ENCODE data around the gene WDR90.
A peak's percentile ranks its signal among the peaks of the same experiment; 100 is the strongest.

WDR90 gene

DNA sequence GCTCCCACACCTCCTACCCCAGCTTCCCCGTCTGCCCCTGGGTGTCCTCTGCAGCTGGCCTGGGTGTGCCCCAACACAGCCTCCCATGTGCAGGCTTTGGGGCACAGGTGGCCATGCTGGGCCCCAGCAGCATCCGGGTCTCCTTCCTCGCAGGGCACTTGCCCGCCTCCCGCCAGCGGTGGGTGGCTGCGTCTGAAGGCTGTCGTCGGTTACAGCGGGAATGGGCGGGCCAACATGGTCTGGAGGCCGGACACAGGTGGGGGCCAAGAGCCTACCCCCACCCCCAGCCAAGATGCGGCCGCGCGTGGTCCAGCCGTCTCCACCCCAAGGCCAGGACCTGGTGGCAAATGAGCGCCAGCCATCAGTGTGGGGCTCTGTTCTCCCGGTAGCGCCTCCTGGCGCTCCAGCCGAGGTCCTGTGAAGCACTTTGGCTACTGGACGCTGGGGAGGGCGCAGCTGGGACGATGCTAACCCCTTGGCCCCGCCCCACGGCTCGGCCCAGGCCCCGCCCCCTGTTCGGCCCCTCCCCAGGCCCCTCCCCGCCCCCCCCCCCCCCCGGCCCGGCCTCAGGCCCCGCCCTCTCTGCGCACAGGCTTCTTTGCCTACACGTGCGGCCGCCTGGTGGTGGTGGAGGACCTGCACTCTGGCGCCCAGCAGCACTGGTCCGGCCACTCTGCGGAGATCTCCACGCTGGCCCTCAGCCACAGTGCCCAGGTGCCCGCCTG lies 11.5 kb downstream of the WDR90 start:
- DNase-seq (ENCODE audit: low spot score), result peak; percentile 96

DNA sequence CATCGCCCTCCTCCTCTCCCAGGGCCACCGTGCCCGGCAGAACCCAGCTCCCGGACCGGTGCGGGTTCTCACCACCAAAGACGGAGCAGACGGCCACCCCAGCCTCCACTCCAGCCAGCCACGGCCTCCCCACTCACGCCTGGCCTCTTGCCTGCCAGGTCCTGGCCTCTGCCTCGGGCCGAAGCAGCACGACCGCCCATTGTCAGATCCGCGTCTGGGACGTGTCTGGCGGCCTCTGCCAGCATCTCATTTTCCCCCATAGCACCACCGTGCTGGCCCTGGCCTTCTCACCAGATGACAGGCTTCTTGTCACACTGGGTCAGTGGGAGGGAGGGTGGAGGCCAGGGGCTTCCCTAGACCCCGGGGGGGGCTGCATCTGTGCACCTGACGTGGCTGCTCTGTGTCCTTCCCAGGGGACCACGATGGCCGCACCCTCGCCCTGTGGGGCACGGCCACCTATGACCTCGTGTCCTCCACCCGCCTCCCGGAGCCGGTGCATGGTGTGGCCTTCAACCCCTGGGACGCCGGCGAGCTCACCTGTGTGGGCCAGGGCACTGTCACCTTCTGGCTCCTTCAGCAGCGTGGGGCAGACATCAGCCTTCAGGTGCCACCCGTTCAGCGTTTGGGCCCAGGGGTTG lies 12.1 kb downstream of the WDR90 start:
- DNase-seq (ENCODE audit: low spot score), result no peak

DNA sequence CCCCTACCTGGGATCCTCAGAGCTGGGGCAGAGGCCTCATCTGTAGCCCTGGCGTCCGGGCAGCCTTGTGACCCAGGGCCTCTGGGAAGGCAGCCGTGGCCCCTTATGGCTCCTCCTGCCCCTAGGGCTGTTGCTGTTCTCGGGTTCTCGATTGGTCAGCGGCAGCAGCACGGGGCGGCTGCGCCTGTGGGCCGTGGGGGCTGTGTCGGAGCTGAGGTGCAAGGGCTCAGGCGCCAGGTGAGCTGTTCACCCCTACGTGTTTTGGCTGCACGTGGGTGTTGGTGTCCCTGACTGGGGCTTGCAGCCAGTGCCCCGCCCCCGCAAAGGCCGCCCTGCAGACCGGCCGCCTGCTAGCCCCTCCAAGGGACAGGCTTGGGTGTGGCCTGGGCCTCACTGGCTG lies 12.9 kb downstream of the WDR90 start:
- DNase-seq (ENCODE audit: low spot score), result no peak

DNA sequence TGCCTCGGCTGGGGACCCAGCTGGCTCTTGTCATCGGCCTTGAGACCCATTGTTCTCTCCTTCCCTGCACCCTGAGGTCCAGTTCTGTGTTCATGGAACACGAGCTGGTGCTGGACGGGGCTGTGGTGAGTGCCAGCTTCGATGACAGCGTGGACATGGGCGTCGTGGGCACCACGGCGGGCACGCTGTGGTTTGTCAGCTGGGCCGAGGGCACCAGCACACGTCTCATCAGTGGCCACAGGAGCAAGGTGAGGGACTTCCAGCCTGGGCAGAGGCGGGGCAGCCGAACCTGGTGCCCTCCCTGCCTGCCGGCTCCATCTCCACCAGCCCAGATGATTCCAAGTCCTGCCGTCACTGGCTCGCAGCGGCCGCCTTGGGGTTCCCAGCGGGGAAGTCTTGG lies 13.4 kb downstream of the WDR90 start:
- DNase-seq (ENCODE audit: low spot score), result no peak

DNA sequence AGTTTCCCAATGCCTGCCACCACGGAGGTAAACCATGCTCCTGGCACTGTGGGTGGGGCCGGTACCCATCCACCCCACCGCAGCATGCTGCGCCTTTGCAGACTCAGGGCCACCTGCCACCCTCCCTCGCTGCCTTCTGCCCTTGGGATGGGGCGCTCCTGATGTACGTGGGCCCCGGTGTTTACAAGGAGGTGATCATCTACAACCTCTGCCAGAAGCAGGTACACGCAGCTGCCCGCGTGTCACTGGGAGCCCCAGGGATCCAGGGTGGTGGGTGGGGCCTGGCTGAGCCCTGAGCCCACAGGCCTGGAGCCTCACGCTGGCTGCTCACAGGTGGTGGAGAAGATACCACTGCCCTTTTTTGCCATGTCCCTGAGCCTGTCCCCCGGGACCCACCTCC lies 17.4 kb downstream of the WDR90 start:
- DNase-seq (ENCODE audit: low spot score), result no peak

DNA sequence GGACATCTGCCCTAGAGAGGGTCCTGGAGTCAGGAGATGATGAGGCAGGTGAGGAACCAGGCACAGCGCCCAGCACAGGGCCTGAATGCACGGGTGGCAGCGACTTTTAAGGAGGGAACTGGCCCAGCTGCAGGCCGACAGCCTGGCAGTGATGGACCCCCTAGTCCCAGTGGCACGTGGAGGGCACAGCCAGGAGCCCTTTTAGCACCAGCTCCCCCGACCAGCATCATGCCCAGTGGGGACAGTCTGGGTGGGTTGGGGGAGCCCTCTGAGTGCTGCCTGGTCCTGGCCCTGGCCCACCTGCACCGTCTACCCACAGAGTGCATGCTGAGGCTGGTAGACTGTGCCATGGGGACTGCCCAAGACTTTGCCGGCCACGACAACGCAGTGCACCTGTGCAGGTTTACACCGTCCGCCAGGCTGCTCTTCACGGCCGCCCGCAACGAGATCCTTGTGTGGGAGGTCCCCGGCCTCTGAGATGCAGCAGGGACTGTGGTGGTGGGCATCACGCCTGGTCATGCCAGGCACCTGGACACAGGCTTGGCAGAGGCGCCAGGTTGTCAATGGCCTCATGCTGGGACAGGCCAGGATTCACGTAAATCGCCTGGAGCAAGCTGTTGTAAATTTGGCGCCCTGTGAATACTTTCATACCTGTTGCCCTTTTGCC lies 18.1 kb downstream of the WDR90 start:
- DNase-seq (ENCODE audit: low spot score), result no peak

DNA sequence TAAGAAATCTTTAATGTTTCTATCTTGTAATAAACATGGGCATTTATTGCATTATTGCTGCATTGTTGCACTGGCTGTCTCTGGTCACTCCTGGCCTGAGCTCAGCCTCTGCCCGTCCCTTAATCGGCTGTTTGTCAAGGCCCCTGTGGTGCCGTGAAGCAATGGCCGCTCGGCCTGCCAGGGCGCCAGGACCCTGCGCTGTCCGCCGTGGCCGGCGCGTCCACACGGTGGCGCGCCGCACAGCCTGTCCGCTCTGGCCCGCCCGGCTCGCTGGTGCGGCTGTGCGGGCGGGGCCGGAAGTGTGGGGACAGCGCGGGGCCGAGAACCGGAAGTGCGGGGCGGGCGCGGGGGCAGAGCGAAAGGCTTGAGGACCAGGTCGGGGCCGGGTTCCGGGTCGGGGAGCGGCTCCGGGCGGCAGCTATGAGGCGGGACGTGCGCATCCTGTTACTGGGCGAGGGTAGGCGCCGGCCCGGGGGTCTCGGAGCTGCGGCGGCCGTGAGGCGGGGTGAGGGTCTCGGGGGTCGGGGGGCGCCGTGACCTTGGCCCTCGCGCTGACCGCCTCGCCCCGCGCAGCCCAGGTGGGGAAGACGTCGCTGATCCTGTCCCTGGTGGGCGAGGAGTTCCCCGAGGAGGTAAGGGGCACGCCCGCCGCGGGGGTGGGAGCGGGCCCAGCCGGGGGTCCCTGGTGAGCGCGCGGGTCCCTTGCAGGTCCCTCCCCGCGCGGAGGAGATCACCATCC lies 18.8 kb downstream of the WDR90 start, which contains the start of gene RHOT2:
RHOT2 (plus strand) TSS at position 353 of the 739 bp plus-strand sequence; CDS start at position 421, 68 bp downstream.
- peak; percentile 92 for DNase-seq (ENCODE audit: low spot score)

DNA sequence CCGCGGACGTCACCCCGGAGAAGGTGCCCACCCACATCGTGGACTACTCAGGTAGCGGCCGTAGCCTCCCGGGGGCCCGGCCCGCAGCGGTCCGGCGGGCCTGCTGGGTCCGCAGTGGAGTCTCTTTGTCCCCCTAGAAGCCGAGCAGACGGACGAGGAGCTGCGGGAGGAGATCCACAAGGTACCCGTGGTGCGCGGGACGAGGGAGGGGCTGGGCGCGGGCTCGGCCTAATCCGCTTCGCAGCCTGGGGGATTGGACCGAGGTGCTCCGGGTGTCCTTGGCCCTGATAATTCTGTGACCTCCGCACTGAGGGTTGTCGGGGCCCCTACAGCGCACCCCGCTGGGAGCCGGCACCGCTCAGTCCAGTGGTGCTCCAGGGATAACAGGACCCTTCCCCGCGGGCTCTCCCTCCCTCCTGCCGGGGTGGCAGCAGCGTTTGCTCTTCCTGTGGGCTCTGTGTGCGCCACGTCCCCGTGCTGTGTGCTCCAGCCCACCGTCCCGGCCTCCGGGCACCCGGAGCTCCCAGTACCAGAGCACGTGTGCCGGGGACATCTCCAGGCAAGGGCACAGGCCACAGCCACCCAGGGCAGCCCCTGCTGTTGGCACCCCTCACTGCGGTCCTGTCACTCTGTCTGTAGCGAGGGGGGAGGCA lies 19.5 kb downstream of the WDR90 start:
- DNase-seq (ENCODE audit: low spot score), result no peak

DNA sequence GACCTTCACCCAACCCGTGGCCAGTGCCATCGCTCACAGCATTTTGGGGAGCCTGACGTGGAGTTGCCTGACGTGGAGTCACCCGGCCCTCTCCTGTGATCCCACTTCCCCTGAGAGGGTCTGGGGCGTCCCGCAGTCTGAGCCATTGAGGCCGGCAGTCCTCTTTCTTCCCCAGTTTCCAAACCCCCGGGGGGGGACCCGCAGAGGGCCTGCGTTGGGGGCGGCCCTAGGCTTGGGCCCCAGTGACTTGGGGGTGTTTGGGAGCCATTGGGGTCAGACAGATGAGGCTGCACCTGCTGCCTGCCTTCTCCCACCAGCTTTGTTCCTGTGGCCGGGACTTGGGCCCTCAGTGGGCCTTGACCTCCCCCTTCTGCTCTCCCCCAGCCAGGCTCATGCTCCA lies 20.5 kb downstream of the WDR90 start:
- DNase-seq (ENCODE audit: low spot score), result no peak

DNA sequence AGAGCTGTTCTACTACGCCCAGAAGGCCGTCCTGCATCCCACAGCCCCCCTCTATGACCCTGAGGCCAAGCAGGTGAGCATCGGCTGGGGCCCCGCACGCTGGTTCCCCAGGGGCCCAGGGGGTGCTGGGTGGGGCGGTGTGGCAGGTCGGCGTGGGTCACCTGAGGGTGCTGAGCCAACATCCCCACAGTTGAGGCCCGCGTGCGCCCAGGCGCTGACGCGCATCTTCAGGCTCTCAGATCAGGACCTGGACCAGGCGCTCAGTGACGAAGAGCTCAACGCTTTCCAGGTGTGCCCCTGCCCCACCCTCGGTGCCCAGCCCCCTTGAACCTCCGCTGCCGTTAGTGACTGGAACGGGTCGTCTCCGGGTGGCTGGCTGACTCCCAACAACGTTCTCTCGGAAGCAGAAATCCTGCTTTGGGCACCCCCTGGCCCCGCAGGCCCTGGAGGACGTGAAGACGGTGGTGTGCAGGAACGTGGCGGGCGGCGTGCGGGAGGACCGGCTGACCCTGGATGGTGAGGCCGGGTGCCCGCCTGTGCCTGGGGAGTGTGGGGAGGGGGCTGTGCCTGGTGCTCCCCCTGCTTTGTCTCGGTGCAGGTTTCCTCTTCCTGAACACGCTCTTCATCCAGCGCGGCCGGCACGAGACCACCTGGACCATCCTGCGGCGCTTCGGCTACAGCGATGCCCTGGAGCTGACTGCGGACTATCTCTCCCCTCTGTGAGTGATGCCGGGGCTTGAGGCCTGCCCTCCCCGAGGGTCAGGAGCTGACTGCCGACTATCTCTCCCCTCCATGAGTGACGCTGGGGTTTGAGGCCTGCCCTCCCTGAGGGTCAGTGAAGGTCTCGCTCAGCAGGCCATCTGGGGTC lies 21.6 kb downstream of the WDR90 start:
- DNase-seq (ENCODE audit: low spot score), result no peak

DNA sequence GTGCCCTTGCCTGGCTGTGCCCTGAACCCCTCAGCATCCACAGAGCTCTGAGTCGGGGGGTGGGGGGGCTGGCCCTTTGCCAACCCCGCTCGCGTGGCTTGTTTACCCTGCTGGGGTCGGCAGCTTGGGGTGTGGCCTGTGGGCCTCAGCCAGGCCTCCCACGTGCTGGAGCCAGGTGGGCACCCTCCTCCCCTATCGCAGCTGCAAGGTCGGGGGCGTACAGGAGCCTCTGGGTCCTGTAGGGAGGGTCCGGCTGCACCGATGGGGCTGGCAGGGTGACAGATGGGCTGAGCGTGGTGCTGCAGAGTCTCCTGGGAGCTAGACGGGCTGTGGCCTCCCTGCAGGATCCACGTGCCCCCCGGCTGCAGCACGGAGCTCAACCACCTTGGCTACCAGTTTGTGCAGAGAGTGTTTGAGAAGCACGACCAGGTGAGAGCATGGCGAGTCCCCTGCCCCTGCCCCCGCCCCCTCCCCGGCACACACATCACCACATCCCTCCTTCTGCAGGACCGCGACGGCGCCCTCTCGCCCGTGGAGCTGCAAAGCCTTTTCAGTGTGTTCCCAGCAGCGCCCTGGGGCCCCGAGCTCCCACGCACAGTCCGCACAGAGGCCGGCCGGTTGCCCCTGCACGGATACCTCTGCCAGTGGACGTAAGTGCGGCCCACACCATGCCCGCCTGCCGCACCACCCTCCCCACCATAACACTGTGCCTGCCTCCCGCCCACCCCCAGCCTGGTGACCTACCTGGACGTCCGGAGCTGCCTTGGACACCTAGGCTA lies 22.4 kb downstream of the WDR90 start:
- DNase-seq (ENCODE audit: low spot score), result no peak

DNA sequence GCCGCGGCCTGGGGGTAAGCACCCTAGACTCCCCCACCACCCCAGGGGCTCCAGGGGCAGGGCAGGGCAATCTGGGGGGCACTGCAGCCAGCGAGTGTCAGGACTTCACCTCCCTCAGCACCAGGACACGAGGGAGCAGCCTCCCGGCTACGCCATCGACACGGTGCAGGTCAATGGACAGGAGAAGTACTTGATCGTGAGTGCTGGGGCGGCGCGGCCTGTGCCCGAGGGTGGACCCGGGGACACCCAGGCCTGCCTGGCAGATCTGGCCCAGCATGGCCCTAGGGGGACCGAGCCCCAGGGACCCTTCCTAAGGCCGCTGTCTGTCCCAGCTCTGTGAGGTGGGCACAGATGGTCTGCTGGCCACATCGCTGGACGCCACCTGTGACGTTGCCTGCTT lies 23.2 kb downstream of the WDR90 start:
- no peak for DNase-seq (ENCODE audit: low spot score)

DNA sequence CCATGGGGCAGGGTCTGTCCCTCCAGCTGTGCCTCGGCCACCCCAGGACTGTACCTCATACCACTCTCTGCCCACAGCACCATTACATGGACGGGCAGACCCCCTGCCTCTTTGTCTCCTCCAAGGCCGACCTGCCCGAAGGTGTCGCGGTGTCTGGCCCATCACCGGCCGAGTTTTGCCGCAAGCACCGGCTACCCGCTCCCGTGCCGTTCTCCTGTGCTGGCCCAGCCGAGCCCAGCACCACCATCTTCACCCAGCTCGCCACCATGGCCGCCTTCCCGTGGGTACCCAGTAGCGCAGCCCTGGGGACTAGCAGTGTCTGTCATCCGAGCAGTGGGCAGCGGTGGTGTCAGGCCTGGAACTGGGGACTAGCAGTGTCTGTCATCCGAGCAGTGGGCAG lies 23.7 kb downstream of the WDR90 start:
- DNase-seq (ENCODE audit: low spot score), result no peak

DNA sequence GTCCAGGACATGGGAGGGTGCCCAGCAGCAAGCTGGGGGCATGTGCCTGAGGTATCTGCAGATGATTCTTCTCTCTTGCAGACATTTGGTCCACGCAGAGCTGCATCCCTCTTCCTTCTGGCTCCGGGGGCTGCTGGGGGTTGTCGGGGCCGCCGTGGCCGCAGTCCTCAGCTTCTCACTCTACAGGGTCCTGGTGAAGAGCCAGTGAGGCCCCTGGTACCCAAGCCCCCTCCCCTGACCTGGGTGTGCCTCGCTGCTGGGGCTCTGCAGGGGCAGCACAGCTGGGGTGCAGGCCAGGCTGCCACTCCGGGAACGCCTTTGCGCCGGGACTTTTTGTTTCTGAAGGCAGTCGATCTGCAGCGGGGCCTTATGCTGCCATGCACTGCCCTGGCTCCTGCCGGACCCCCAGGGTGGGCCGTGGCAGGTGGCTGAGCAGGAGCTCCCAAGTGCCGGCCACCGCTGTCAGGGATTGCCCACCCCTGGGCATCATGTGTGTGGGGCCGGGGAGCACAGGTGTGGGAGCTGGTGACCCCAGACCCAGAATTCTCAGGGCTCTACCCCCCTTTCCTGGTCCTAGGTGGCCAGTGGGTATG lies 24.3 kb downstream of the WDR90 start:
- no peak for DNase-seq (ENCODE audit: low spot score)

DNA sequence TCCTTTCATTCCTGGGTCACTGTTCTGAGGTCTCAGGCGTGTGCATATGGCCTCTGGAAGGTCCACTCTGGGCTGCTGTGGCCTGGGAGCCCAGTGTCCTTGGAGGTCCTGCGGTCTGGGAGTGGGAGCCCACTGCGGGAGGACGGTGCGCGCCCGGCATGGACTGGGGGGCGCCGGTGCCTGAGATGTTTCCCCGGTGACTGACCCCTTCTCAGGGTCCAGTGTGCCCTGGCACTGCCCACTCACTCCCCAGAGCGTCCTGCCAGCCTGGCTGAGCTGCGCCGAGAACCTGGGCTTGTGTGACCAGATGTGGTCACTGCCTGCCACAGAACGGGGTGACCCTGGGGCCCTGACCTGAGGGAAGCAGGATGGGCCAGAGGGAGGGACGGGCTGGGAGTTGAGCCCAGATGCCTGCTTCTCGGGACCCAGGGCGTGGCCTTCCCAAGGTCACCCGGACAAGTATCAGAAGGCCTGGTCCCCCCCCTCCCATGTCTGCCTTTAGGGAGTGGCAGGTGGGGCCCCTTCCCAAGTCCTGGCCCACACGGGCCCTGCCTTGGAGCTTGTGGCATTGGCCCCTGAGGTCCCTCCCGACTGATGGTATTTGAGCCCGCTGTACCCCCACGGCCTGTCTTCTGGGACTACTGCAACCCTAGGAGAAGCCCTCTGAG lies 25.2 kb downstream of the WDR90 start:
- DNase-seq (ENCODE audit: low spot score), result no peak

DNA sequence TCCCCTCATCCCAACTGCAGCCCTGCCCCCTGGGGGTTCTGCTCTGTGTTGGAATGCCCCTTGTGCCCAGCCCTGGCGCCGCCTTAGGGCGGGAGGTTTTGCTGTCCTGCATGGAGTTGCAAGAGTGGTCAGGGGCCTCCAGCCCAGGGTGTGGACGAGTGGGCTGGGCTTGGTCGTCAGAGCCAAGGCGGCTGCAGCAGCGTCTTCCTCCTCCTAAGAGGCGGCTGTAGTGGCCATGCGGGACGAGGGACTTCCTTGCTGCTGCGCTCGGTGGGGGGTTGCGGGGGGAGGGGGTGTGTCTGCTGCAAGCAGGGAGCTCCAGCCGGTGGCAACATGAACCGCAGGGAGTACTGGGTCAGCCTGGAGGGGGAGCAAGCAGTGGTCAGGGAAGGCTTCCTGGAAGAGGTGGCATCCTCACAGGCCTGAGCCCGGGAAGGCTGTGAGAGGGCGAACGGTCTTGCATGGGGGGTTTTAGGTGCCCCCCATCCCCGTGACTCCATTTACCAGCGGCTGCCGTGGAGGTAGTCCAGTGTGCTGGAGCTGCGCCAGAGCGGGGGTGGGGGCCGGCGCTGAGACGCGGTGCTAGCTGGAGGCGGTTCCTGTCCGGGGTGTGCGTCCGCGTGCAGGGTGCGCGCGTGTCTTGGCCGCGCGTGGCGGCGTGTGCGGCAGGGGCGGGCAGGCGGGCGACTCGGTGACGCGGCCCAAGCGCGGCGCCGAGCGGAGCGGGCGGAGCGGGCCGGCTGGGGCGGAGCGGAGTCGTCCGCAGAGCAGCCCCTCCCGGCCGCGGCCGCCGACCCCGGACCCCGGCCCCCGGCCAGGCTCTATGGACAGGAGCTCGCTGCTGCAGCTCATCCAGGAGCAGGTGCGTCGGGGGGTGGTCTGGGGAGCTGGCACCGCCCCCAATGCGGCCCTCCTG lies 26.1 kb downstream of the WDR90 start, which contains the start of gene RHBDL1:
RHBDL1 (plus strand) TSS at position 704 of the 916 bp plus-strand sequence; CDS start at position 824, 120 bp downstream.
- peak; percentile 36 for DNase-seq (ENCODE audit: low spot score)

DNA sequence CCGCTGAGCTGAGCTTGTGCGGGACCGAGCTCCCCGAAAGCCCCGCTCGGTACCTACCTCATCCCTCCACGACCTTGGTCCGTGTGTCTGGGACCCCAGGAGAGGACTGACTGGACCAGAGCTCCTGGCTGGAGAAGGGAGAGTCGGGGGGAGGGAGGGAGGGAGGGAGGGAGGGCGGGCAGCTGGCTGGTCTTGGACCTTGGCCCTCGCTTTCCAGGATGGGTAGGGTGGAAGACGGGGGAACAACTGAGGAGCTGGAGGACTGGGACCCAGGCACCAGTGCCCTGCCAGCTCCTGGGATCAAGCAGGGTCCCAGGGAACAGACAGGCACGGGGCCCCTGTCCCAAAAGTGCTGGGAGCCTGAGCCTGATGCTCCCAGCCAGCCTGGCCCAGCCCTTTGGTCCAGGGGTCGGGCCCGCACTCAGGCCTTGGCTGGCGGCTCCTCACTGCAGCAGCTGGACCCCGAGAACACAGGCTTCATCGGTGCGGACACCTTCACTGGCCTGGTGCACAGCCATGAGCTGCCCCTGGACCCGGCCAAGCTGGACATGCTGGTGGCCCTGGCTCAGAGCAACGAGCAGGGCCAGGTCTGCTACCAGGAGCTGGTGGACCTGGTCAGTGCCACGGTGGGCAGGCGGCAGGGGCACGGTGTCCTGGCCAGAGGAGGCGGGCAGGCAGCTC lies 26.9 kb downstream of the WDR90 start:
- no peak for DNase-seq (ENCODE audit: low spot score)

DNA sequence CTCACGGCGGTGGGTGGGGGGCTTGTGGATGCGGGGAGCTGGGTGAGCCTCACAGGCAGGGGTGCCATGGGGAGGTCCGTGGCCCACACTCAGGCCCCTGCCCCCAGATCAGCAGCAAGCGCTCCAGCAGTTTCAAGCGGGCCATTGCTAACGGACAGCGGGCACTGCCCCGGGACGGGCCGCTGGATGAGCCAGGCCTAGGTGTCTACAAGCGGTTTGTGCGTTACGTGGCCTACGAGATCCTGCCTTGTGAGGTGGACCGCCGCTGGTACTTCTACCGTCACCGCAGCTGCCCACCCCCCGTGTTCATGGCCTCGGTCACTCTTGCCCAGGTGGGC lies 27.4 kb downstream of the WDR90 start:
- no peak for DNase-seq (ENCODE audit: low spot score)
